Bone marrow (tissue), 2 donors: Measurements from ENCODE around the gene SMIM33.
"Not testable (repeated sequence)": the region's sequence is repeated elsewhere in the genome, so short reads cannot be mapped to it uniquely, and the experiment has no call there.

Source experiments
- DNase-seq, 2 donors: peaks; one replicate each; lab custom pipeline; 2025; lab: John Stamatoyannopoulos, UW

Gene SMIM33

GRCh38 chr5:139457241-139457640, 13.6 kb upstream of the SMIM33 start:
- no peak for DNase-seq

- DNase-seq = no peak
These were observed 13.0 kb upstream of the SMIM33 start for GRCh38 chr5:139457653-139458306.

- peak in 1 of 2 donors; percentile 90 for DNase-seq
These were observed 12.0 kb upstream of the SMIM33 start for GRCh38 chr5:139458580-139459407.

- no peak for DNase-seq
These were observed 11.3 kb upstream of the SMIM33 start for GRCh38 chr5:139459451-139459934.

- no peak for DNase-seq
These were observed 10.3 kb upstream of the SMIM33 start for GRCh38 chr5:139460455-139460854.

- no peak for DNase-seq
These were observed 9.6 kb upstream of the SMIM33 start for GRCh38 chr5:139461176-139461575.

GRCh38 chr5:139461698-139462097, 9.1 kb upstream of the SMIM33 start:
- no peak for DNase-seq

- no peak for DNase-seq
These were observed 8.1 kb upstream of the SMIM33 start, which contains the start of gene ECSCR for GRCh38 chr5:139462586-139463276. Gene ECSCR (minus strand): TSS chr5:139462743. CDS start chr5:139462670, 73 bp downstream.

GRCh38 chr5:139468421-139468931, 2.3 kb upstream of the SMIM33 start:
- no peak for DNase-seq

GRCh38 chr5:139472386-139473030, 1.7 kb downstream of the SMIM33 start:
- DNase-seq = no peak

- DNase-seq = no peak
These were observed 2.3 kb downstream of the SMIM33 start for GRCh38 chr5:139473105-139473504.

- DNase-seq = no peak
These were observed 2.8 kb downstream of the SMIM33 start for GRCh38 chr5:139473565-139473964.

GRCh38 chr5:139474890-139475791, 4.3 kb downstream of the SMIM33 start:
- peak in 1 of 2 donors; percentile 94 for DNase-seq

- DNase-seq = no peak
These were observed 5.2 kb downstream of the SMIM33 start for GRCh38 chr5:139475865-139476617.

GRCh38 chr5:139478657-139479423, 8.0 kb downstream of the SMIM33 start:
- DNase-seq = not testable (repeated sequence)

- not testable (repeated sequence) for DNase-seq
These were observed 8.9 kb downstream of the SMIM33 start for GRCh38 chr5:139479729-139480128.

GRCh38 chr5:139481122-139481533, 10.3 kb downstream of the SMIM33 start:
- peak in 1 of 2 donors; percentile 23 for DNase-seq

- DNase-seq = no peak
These were observed 10.8 kb downstream of the SMIM33 start for GRCh38 chr5:139481580-139482049.
